Liver (tissue), 3 donors: ENCODE measurements around the gene LRRC25.

Experiments
- FOXA1 ChIP-seq: IDR thresholded peaks from 2 replicates; pipeline ENCODE4 v1.6.1; 2016; ENCODE audit warnings: antibody characterized with exemption
- HNF4G ChIP-seq: IDR thresholded peaks from 2 replicates; pipeline ENCODE4 v1.6.1; 2016; ENCODE audit warnings: antibody characterized with exemption
- RAD21 ChIP-seq, 2 donors: IDR thresholded peaks; 2 replicates each; pipeline ENCODE4 v1.6.1; 2016; ENCODE audit warnings: antibody characterized with exemption in 2 of 2, mild to moderate bottlenecking in 2 of 2
- SP1 ChIP-seq: IDR thresholded peaks from 2 replicates; pipeline ENCODE4 v1.6.1; 2018; ENCODE audit warnings: antibody characterized with exemption, mild to moderate bottlenecking
- TAF1 ChIP-seq: conservative IDR thresholded peaks from 2 replicates; pipeline ENCODE4 v1.6.1; 2016; ENCODE audit warnings: antibody characterized with exemption, mild to moderate bottlenecking
- TF ChIP-seq, protein P1 (sequence below): fragments of 150-350 bp; IDR thresholded peaks from 2 replicates; pipeline ENCODE4 v1.5.1; 2017; ENCODE audit warnings: improper control_type of control experiment, low read depth, low read length; ENCODE audit not compliant: missing input control
- TF ChIP-seq, protein P2 (sequence below): IDR thresholded peaks from 2 replicates; pipeline ENCODE4 v1.6.1; 2016; ENCODE audit warnings: antibody characterized with exemption
- TF ChIP-seq, protein P3 (sequence below): IDR thresholded peaks from 2 replicates; pipeline ENCODE4 v1.6.1; 2016; ENCODE audit warnings: antibody characterized with exemption
- TF ChIP-seq, protein P4 (sequence below): IDR thresholded peaks from 2 replicates; pipeline ENCODE4 v1.6.1; 2016; ENCODE audit warnings: antibody characterized with exemption, mild to moderate bottlenecking
- donor health status: healthy.
- donor health status: healthy.

DNA sequence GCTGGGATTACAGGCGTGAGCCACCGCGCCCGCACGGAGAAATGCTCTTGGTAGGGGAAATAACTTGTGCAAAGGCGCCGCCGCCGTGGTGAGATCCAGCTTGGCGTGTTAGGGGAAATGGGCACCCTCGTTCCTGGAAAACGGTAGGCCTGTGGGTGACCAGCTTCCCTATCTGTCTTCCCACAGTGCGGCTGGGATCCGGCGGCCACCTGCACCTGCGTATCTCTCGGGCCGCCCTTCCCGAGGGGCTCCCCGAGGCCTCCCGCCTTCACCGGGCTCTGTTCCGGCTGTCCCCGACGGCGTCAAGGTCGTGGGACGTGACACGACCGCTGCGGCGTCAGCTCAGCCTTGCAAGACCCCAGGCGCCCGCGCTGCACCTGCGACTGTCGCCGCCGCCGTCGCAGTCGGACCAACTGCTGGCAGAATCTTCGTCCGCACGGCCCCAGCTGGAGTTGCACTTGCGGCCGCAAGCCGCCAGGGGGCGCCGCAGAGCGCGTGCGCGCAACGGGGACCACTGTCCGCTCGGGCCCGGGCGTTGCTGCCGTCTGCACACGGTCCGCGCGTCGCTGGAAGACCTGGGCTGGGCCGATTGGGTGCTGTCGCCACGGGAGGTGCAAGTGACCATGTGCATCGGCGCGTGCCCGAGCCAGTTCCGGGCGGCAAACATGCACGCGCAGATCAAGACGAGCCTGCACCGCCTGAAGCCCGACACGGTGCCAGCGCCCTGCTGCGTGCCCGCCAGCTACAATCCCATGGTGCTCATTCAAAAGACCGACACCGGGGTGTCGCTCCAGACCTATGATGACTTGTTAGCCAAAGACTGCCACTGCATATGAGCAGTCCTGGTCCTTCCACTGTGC, 9.1 kb downstream of the LRRC25 start:
- TF ChIP-seq FOXA1 (no peak), TAF1 (no peak), RAD21 (IDR thresholded peaks at IDR 0.05) (peak; percentile 59 to 82), SP1 (no peak), HNF4G (no peak)
- TF ChIP-seq, protein P1, sequence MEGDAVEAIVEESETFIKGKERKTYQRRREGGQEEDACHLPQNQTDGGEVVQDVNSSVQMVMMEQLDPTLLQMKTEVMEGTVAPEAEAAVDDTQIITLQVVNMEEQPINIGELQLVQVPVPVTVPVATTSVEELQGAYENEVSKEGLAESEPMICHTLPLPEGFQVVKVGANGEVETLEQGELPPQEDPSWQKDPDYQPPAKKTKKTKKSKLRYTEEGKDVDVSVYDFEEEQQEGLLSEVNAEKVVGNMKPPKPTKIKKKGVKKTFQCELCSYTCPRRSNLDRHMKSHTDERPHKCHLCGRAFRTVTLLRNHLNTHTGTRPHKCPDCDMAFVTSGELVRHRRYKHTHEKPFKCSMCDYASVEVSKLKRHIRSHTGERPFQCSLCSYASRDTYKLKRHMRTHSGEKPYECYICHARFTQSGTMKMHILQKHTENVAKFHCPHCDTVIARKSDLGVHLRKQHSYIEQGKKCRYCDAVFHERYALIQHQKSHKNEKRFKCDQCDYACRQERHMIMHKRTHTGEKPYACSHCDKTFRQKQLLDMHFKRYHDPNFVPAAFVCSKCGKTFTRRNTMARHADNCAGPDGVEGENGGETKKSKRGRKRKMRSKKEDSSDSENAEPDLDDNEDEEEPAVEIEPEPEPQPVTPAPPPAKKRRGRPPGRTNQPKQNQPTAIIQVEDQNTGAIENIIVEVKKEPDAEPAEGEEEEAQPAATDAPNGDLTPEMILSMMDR, result peak; percentile 89
- TF ChIP-seq, protein P2, sequence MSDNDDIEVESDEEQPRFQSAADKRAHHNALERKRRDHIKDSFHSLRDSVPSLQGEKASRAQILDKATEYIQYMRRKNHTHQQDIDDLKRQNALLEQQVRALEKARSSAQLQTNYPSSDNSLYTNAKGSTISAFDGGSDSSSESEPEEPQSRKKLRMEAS, result no peak
- TF ChIP-seq, protein P3, sequence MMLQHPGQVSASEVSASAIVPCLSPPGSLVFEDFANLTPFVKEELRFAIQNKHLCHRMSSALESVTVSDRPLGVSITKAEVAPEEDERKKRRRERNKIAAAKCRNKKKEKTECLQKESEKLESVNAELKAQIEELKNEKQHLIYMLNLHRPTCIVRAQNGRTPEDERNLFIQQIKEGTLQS, result no peak
- TF ChIP-seq, protein P4, sequence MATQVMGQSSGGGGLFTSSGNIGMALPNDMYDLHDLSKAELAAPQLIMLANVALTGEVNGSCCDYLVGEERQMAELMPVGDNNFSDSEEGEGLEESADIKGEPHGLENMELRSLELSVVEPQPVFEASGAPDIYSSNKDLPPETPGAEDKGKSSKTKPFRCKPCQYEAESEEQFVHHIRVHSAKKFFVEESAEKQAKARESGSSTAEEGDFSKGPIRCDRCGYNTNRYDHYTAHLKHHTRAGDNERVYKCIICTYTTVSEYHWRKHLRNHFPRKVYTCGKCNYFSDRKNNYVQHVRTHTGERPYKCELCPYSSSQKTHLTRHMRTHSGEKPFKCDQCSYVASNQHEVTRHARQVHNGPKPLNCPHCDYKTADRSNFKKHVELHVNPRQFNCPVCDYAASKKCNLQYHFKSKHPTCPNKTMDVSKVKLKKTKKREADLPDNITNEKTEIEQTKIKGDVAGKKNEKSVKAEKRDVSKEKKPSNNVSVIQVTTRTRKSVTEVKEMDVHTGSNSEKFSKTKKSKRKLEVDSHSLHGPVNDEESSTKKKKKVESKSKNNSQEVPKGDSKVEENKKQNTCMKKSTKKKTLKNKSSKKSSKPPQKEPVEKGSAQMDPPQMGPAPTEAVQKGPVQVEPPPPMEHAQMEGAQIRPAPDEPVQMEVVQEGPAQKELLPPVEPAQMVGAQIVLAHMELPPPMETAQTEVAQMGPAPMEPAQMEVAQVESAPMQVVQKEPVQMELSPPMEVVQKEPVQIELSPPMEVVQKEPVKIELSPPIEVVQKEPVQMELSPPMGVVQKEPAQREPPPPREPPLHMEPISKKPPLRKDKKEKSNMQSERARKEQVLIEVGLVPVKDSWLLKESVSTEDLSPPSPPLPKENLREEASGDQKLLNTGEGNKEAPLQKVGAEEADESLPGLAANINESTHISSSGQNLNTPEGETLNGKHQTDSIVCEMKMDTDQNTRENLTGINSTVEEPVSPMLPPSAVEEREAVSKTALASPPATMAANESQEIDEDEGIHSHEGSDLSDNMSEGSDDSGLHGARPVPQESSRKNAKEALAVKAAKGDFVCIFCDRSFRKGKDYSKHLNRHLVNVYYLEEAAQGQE, result no peak
